ENCODE data around the gene COL11A1.
"Not testable (repeated sequence)": the region's sequence is repeated elsewhere in the genome, so short reads cannot be mapped to it uniquely, and the experiment has no call there.

The COL11A1 gene

GRCh38 chr1:103087256-103087655, 21.1 kb downstream of the COL11A1 start:
- in situ Hi-C loops (cut with MboI; ENCODE audit: low sequenced_read_pairs), result no loop called here

GRCh38 chr1:103084181-103084580, 24.1 kb downstream of the COL11A1 start:
- in situ Hi-C loops (cut with MboI; ENCODE audit: low sequenced_read_pairs), result no loop called here

- in situ Hi-C loops (cut with MboI; ENCODE audit: low sequenced_read_pairs), result no loop called here
Observed at GRCh38 chr1:103075316-103076000, 32.9 kb downstream of the COL11A1 start.

- in situ Hi-C loops (cut with MboI; ENCODE audit: low sequenced_read_pairs), result no loop called here
Observed at GRCh38 chr1:103074224-103074623, 34.1 kb downstream of the COL11A1 start.

GRCh38 chr1:103069201-103069600, 39.1 kb downstream of the COL11A1 start:
- in situ Hi-C loops (cut with MboI; ENCODE audit: low sequenced_read_pairs), result no loop called here

- in situ Hi-C loops (cut with MboI; ENCODE audit: low sequenced_read_pairs), result no loop called here
Observed at GRCh38 chr1:103063921-103064320, 44.4 kb downstream of the COL11A1 start.

- in situ Hi-C loops (cut with MboI; ENCODE audit: low sequenced_read_pairs), result no loop called here
Observed at GRCh38 chr1:103058391-103058790, 49.9 kb downstream of the COL11A1 start.

- in situ Hi-C loops (cut with MboI; ENCODE audit: low sequenced_read_pairs), result no loop called here
Observed at GRCh38 chr1:103056423-103056822, 51.9 kb downstream of the COL11A1 start.

GRCh38 chr1:103028110-103028509, 80.2 kb downstream of the COL11A1 start:
- in situ Hi-C loops (cut with MboI; ENCODE audit: low sequenced_read_pairs), result not testable (repeated sequence)

GRCh38 chr1:103025858-103026409, 82.4 kb downstream of the COL11A1 start:
- in situ Hi-C loops (cut with MboI; ENCODE audit: low sequenced_read_pairs), result no loop called here

- in situ Hi-C loops (cut with MboI; ENCODE audit: low sequenced_read_pairs), result no loop called here
Observed at GRCh38 chr1:103024051-103024450, 84.3 kb downstream of the COL11A1 start.

- in situ Hi-C loops (cut with MboI; ENCODE audit: low sequenced_read_pairs), result no loop called here
Observed at GRCh38 chr1:103002005-103002404, 106.3 kb downstream of the COL11A1 start.

- in situ Hi-C loops (cut with MboI; ENCODE audit: low sequenced_read_pairs), result no loop called here
Observed at GRCh38 chr1:102978874-102979273, 129.4 kb downstream of the COL11A1 start.

GRCh38 chr1:102977292-102977691, 131.0 kb downstream of the COL11A1 start:
- in situ Hi-C loops (cut with MboI; ENCODE audit: low sequenced_read_pairs), result no loop called here

GRCh38 chr1:102970496-102971078, 137.7 kb downstream of the COL11A1 start:
- in situ Hi-C loops (cut with MboI; ENCODE audit: low sequenced_read_pairs), result no loop called here

GRCh38 chr1:102967786-102968185, 140.5 kb downstream of the COL11A1 start:
- in situ Hi-C loops (cut with MboI; ENCODE audit: low sequenced_read_pairs), result no loop called here

- in situ Hi-C loops (cut with MboI; ENCODE audit: low sequenced_read_pairs), result no loop called here
Observed at GRCh38 chr1:102961549-102961948, 146.8 kb downstream of the COL11A1 start.

GRCh38 chr1:102954576-102954975, 153.7 kb downstream of the COL11A1 start:
- in situ Hi-C loops (cut with MboI; ENCODE audit: low sequenced_read_pairs), result no loop called here

GRCh38 chr1:102952400-102952799, 155.9 kb downstream of the COL11A1 start:
- in situ Hi-C loops (cut with MboI; ENCODE audit: low sequenced_read_pairs), result no loop called here

GRCh38 chr1:102942324-102942723, 166.0 kb downstream of the COL11A1 start:
- in situ Hi-C loops (cut with MboI; ENCODE audit: low sequenced_read_pairs), result no loop called here

- in situ Hi-C loops (cut with MboI; ENCODE audit: low sequenced_read_pairs), result no loop called here
Observed at GRCh38 chr1:102941366-102941947, 166.9 kb downstream of the COL11A1 start.

- in situ Hi-C loops (cut with MboI; ENCODE audit: low sequenced_read_pairs), result no loop called here
Observed at GRCh38 chr1:102937401-102937800, 170.9 kb downstream of the COL11A1 start.
